ENCODE data around the gene UMAD1. TPM values are rescaled to one million over a fixed set of nuclear protein-coding genes. Genes with fewer than 3 reads are reported as not detected.
A peak's percentile ranks its signal among the peaks of the same experiment; 100 is the strongest.
"Not testable (repeated sequence)": the region's sequence is repeated elsewhere in the genome, so short reads cannot be mapped to it uniquely, and the experiment has no call there.

The UMAD1 gene
- total RNA-seq, 1 donor from 2014 or later = 16.4 TPM

DNA sequence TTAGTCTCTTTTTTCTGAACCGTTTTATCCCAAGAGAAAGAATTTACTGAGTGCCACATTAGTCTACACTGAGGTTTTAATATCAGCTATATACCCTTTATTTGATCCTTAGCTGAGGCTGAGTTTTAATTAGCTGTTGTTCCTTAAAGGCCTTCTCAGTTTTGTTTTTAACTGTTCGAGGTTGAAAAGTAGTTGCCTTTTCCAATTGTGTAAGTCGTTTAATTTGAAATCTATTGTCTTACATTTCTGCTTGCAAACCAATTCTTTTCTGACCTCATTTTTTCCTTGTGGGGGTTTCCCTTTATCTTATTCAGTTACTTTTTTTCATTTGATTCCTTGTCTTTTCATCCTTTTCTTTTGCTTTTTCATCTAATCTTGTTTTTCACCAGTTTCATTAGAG lies 30.8 kb downstream of the UMAD1 start:
- no peak for DNase-seq
- H3K4me1 ChIP-seq = peaks cover 23% of the 10 kb centered on the region
- no peaks in the 10 kb centered on the region for H3K27me3 ChIP-seq (ENCODE audit: low read depth)
- intact Hi-C loops (cut with micrococcal nuclease) = no loop called here
- TF ChIP-seq, protein P1, sequence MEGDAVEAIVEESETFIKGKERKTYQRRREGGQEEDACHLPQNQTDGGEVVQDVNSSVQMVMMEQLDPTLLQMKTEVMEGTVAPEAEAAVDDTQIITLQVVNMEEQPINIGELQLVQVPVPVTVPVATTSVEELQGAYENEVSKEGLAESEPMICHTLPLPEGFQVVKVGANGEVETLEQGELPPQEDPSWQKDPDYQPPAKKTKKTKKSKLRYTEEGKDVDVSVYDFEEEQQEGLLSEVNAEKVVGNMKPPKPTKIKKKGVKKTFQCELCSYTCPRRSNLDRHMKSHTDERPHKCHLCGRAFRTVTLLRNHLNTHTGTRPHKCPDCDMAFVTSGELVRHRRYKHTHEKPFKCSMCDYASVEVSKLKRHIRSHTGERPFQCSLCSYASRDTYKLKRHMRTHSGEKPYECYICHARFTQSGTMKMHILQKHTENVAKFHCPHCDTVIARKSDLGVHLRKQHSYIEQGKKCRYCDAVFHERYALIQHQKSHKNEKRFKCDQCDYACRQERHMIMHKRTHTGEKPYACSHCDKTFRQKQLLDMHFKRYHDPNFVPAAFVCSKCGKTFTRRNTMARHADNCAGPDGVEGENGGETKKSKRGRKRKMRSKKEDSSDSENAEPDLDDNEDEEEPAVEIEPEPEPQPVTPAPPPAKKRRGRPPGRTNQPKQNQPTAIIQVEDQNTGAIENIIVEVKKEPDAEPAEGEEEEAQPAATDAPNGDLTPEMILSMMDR (IDR thresholded peaks at IDR 0.05; ENCODE audit: borderline replicate concordance) = no peak
- peaks cover 5% of the 10 kb centered on the region for H3K36me3 ChIP-seq
- peak overlapping the region; percentile 21 for H3K27ac ChIP-seq (replicated peaks)
- H3K4me3 ChIP-seq = no peak overlapping the region
- no peaks in the 10 kb centered on the region for H3K9me3 ChIP-seq (replicated peaks)

DNA sequence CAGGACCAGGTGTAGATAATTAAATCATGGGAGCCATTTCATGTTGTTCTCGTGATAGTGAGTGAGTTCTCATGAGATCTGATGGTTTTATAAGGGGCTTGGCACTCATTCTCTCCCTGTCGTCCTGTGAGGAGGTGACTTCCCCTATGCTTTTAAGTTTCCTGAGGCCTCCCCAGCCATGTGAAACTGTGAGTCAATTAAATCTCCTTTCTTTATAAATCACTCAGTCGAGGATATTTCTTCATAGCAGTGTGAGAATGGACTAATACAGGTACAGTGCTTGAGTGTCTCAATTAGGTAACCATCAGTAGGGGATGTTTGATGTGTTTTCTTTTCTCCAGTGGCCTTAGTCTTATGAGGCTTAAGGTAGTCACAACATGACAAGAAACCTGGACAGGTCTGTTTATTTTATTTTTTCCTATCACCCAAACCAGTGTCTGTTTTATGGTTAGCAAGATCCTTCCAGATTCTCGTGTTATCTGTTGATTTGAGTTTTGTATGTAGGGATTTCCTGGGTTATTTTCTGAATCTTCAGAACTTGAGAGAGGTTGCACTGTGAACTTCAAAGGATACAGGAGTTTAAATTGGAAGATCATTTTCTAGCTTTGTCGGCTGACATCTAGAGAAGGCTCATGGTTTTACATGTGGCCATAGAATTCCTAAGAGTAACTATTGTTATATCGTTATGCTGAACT lies 32.1 kb downstream of the UMAD1 start:
- no peak overlapping the region for H3K4me3 ChIP-seq
- DNase-seq = no peak
- peaks cover 23% of the 10 kb centered on the region for H3K4me1 ChIP-seq
- no peak overlapping the region for H3K27ac ChIP-seq (replicated peaks)
- H3K27me3 ChIP-seq (ENCODE audit: low read depth) = no peaks in the 10 kb centered on the region
- H3K36me3 ChIP-seq = peaks cover 5% of the 10 kb centered on the region
- intact Hi-C loops (cut with micrococcal nuclease) = no loop called here
- TF ChIP-seq, protein P1 (IDR thresholded peaks at IDR 0.05; ENCODE audit: borderline replicate concordance) = no peak
- peaks cover under 1% of the 10 kb centered on the region for H3K9me3 ChIP-seq (replicated peaks)

DNA sequence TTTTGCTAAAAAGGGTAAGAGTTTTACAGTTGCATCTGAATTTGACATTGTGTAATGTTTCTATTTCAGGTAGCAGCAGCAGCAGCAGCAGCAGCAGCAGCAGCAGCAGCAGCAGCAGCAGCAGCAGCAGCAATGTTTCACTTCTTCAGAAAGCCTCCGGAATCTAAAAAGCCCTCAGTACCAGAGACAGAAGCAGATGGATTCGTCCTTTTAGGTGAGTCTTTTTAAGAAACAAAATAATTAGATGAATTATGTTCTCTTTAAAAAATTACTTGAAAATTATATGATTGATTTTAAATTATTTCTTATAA lies 32.6 kb downstream of the UMAD1 start:
- no peak for DNase-seq
- H3K36me3 ChIP-seq = peaks cover 5% of the 10 kb centered on the region
- H3K27me3 ChIP-seq (ENCODE audit: low read depth) = no peaks in the 10 kb centered on the region
- intact Hi-C loops (cut with micrococcal nuclease) = no loop called here
- TF ChIP-seq, protein P1 (IDR thresholded peaks at IDR 0.05; ENCODE audit: borderline replicate concordance) = no peak
- H3K27ac ChIP-seq (replicated peaks) = no peak overlapping the region
- H3K9me3 ChIP-seq (replicated peaks) = peaks cover 5% of the 10 kb centered on the region
- no peak overlapping the region for H3K4me3 ChIP-seq
- H3K4me1 ChIP-seq = peaks cover 23% of the 10 kb centered on the region

DNA sequence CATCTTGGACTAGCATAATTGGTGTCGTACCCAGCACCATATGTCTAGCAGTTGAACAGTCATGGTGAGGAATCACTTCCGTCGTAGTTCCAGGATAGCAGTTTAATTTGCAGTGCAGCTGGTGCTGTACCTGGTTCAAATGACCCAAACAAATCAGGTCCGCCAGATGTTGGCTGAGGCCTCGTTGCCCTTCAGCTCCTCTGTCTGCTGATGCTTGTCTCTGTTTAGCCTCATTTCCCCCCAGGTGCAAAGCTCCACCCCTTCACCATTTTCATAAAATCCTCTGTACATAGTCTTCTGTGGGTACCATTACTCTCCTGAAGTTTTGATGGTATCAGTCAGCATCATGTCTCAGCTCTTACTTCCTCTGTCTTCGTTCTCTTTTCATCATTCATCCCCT lies 35.1 kb downstream of the UMAD1 start:
- Histone ChIP-seq H3K4me3 (no peak overlapping the region), H3K9me3 (replicated peaks) (peaks cover 5% of the 10 kb centered on the region), H3K27ac (replicated peaks) (no peak overlapping the region), H3K27me3 (ENCODE audit: low read depth) (no peaks in the 10 kb centered on the region), H3K36me3 (peaks cover 5% of the 10 kb centered on the region), H3K4me1 (peaks cover 20% of the 10 kb centered on the region)
- no peak for DNase-seq
- TF ChIP-seq, protein P1 (IDR thresholded peaks at IDR 0.05; ENCODE audit: borderline replicate concordance) = no peak
- intact Hi-C loops (cut with micrococcal nuclease) = no loop called here

DNA sequence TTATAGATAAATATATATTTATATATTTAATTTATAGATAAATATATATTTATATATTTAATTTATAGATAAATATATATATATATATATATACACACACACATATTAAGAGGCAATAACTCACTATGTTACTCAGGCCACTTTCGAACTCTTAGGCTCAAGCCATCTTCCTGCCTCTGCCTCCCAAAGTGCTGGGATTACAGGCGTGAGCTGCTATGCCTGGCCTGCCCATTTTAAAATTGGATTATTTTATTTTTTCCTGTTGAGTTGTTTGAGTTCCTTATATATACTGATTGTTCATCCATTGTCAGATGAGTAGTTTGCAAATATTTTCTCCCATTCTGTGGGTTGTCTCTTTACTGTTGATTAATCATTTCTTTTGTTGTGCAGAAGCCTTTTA lies 39.1 kb downstream of the UMAD1 start:
- H3K9me3 ChIP-seq (replicated peaks); H3K36me3 ChIP-seq; H3K4me3 ChIP-seq; H3K27me3 ChIP-seq (ENCODE audit: low read depth); H3K27ac ChIP-seq (replicated peaks); DNase-seq: not testable (repeated sequence)
- intact Hi-C loops (cut with micrococcal nuclease) = loop anchor here (2.0 kb wide), 1 partner anchor 81 kb away; no protein-coding TSS in a partner anchor
- H3K4me1 ChIP-seq = peaks cover 28% of the 10 kb centered on the region

DNA sequence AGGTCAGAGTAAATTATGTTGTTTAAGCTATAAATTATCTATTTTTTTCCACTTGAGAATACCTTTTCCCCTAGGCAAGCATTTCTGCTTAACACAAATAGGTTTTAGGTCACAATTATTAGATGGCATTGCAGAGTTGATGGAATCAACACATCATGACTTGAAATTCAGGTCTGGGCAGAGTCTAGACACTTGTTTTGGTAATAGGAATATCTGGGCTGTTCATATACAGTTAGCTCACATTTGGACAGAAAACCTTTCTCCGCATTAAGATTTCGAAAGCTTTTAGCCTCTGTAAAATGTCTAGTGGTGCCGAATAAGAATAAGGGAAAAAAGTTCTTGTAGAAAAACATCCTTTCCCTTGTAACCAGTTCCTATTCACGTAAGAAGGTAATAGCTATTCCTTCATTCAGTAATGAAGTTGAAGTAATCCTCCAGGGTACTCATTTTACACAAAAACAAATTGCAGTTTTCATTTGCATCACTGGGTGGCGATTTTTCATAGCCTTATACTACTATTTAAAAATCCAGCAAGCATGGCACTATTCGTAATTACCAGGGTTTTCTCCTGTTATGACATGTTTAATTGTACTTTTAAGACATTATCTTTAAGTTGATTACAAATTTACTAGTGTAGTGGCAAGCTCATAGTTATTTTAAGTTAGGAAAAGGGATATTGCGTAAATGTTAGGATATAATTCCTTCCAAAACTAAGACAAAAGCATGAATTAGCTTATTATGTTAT lies 40.8 kb downstream of the UMAD1 start:
- Histone ChIP-seq H3K27ac (replicated peaks) (peak overlapping the region; percentile 60), H3K36me3 (no peaks in the 10 kb centered on the region), H3K9me3 (replicated peaks) (peaks cover 5% of the 10 kb centered on the region), H3K4me3 (peak overlapping the region; percentile 25), H3K27me3 (ENCODE audit: low read depth) (no peaks in the 10 kb centered on the region), H3K4me1 (peaks cover 32% of the 10 kb centered on the region)
- intact Hi-C loops (cut with micrococcal nuclease) = loop anchor here (2.0 kb wide), 1 partner anchor 79 kb away; no protein-coding TSS in a partner anchor
- no peak for DNase-seq
- TF ChIP-seq, protein P1 (IDR thresholded peaks at IDR 0.05; ENCODE audit: borderline replicate concordance) = peak; percentile 78
